Eye (tissue), 1 donor: ENCODE measurements around the gene CTNNA1.

Experiments used
- DNase-seq: peaks from one replicate; pipeline ENCODE4 v3.0.0-alpha.2; 2015

Gene CTNNA1

GRCh38 chr5:138954257-138955012 lies 201.2 kb downstream of the CTNNA1 start:
- DNase-seq, result no peak

- peak; percentile 73 for DNase-seq
Observed at GRCh38 chr5:138955013-138955660, 201.9 kb downstream of the CTNNA1 start.

GRCh38 chr5:138955671-138956295 lies 202.6 kb downstream of the CTNNA1 start:
- no peak for DNase-seq

GRCh38 chr5:138956801-138957200 lies 203.6 kb downstream of the CTNNA1 start:
- no peak for DNase-seq

DNA sequence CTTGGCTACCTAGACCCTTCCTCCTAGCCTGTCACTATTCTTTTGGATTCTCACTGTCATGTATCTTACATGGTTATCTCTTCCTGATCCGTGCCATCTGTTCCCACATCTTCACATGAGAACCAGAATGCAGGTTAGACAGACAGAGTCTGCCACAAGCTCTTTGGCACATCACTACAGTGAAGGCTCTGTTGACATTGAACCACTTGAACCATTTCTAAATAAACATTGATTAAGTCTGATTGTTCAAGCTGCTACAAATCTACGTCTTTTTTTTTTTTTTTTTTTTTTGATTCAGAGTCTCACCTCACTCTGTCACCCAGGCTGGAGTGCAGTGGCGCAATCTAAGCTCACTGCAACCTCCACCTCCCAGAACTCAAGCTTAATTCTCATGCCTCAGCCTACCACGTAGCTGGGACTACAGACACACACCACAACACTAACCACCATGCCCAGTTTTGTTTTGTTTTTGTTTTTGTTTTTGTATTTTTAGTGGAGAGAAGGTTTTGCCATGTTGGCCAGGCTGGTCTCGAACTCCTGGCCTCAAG lies 207.0 kb downstream of the CTNNA1 start:
- DNase-seq, result no peak

- DNase-seq, result no peak
Observed at GRCh38 chr5:138961221-138961620, 208.0 kb downstream of the CTNNA1 start.

- DNase-seq, result no peak
Observed at GRCh38 chr5:138961729-138962128, 208.5 kb downstream of the CTNNA1 start.

DNA sequence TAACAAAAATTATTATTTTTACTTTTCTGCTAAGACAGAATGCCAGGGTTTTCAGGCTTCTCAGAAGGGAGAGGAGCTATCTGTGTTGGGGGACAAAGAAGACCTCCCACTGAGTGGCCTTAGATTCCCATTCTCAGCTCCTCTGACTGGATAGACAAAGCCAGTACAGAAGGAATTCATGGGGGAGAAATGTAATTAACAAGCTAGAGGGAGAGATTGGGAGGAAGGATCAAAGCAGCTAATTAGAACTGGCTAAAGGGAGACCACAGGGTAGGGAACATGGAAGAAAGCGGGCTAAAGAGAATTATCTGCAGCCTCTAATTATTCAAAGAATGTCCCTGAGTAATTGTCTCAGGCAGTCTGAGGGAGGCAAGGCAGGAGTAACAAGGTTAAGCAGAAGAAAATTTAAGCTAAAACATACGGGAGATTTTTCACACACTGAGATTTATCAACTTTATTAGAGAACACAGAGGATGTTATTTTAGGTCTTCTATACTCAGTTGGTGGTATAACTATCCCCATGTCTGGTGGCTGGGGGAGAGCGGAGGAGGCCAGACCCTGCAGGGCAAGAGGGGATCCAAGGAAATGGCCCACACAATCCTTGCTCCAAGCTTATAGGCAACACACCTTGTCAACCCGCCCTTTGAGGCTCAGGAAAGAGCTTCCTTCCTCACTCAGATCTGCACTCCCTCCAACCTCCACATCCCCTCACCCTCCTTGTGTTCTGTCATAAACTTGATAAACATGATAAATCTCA lies 209.6 kb downstream of the CTNNA1 start:
- DNase-seq, result peak; percentile 80

GRCh38 chr5:138963763-138964371 lies 210.6 kb downstream of the CTNNA1 start:
- peak; percentile 46 for DNase-seq

DNA sequence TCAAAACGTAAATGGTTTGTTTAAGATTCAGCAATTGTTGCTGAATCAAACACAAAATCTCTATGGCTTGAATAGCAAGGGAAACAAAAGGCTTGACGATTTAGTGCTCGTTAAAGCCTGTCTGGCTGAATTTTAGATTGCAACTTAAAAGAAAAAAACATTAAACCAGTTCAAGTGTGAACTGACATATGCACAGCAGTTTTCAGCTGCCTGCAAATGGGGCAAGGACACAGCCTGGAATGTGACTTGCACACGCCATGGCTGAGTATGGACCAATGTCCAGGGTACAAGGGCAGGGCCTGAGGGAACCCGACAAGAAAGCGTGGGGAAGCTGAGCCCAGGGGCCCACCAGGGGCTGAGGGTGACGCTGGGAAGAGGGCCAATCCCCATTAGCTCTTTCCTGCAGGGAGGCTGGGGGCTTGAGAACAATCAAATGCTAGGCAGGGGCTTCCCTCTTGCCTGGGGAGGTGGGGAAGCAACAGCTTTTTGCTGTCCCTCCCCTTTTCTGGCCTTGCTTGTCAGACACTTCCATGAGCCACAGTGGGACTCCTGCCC lies 211.5 kb downstream of the CTNNA1 start:
- DNase-seq, result peak; percentile 77

DNA sequence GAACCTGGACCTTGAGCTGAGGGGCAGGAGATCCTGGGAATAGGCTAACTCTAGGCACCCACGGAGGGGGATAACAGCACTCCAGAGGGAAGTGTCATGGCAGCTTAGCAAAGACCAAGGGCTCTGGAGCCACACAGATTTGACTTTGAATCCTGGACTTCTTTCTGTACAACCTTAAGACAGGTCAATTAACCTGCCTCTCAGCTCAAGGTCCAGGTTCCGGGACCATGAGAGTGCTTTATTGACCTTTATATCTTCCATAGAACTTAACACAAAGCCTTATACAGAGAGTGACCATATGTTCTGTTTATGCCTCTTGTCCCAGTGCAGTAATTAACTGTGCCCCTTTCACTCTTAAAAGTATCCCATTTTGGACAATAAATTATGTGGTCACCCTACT lies 212.4 kb downstream of the CTNNA1 start:
- DNase-seq, result no peak

DNA sequence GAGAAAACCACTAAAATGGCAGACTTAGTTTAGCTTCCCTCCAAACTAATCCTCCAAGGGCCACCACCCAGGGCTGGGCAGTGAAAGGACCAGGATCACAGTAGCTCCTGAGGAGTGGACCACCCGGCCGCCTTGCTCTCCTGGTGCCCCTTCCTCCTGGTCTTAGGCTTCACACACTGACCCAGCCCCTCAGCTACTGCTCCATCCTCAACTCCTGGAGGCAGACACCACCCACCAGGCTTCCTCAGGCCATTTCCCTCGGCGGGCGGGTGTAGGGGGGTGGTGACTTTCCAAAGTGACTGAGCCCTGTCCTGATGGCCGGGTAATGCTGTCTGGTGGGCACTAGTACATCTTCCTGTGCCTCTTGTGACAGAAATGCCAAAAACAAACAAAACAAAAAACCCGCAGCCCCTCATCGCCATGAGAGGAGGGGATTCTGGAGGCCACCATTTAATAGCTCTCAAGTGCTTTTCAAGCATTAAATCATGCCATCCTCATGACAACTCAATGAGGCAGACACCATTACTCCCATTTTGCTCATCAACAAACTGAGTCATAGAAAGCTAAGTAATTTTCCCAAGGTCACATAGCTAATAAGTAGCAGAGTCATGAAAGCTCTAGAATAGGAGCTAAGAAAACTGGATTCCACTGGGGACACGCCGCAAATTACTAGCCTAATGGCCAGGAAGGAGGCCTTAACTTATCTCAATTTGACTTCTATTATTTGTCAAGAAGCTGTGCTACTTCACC lies 213.2 kb downstream of the CTNNA1 start:
- DNase-seq, result no peak

GRCh38 chr5:138967791-138968448 lies 214.7 kb downstream of the CTNNA1 start:
- peak; percentile 27 for DNase-seq

DNA sequence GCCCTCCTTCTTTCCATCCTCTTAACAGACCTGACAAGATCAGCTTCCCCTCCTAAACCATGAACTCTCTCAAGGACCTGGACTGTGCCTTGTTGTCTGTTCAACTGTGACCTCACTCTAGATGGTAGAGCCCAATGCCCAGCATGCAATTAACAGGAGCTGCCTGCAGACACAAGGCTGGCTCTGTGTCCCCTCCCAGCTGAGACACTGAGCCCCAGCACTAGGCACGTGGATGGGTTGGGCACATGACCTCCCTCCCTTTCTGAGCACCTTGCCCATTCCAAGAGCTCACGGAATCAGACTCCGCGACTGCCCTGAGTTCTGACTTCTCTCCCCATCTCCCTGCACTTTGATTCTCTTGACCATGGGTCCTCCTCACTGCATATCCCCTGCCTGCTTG lies 215.4 kb downstream of the CTNNA1 start:
- DNase-seq, result peak; percentile 44

DNA sequence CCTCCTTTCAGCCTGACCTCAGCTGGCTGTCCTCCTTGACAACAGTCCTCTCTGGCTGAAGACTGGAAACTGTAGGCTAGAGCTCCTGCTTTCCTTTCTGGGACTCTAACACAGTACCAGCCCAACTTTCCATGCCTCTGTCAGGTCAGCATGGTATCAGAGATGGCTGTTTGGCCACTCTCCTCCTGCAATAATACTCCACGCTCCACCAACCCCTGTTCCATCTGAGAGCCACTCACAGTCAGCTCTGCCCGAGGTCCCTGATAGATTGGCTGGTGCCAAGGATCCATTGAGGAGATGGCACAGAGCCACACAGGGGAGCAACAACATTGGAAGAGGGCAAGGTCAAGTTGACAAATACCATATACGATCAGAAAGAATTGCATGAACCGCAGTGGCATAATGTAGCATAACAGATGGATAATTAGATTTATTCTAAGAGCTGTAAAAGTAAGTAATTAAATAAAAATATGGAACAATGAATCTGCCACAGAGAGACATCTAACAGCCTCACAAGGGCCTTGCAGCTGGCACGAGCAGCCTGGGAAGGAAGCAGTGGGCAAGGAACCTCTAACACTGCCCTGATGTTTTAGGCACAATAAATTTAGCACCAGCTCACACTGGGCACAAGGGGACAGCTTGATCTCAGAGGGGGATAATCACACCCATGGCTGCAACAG lies 216.2 kb downstream of the CTNNA1 start:
- DNase-seq, result no peak

DNA sequence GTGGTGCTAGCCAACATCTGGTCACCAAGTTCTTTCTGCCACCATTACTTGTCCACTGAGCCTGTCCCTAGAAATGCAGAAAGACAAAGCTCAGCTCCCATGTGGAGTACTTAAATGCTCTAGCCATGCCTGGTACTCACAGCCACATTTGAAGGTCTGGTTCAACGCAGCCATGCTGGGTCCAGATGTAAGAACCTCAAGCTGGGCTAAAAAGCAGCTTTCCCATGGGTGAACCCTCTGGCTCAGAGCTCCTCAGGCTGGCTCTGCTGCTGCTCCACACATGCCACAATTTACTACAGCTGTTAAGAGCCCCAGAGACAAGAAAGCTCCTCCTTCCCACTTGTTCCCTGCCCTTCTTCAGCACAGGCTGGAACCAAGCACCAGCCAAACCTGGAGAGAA lies 219.0 kb downstream of the CTNNA1 start:
- peak; percentile 26 for DNase-seq

- DNase-seq, result no peak
Observed at GRCh38 chr5:138972836-138973235, 219.6 kb downstream of the CTNNA1 start.

DNA sequence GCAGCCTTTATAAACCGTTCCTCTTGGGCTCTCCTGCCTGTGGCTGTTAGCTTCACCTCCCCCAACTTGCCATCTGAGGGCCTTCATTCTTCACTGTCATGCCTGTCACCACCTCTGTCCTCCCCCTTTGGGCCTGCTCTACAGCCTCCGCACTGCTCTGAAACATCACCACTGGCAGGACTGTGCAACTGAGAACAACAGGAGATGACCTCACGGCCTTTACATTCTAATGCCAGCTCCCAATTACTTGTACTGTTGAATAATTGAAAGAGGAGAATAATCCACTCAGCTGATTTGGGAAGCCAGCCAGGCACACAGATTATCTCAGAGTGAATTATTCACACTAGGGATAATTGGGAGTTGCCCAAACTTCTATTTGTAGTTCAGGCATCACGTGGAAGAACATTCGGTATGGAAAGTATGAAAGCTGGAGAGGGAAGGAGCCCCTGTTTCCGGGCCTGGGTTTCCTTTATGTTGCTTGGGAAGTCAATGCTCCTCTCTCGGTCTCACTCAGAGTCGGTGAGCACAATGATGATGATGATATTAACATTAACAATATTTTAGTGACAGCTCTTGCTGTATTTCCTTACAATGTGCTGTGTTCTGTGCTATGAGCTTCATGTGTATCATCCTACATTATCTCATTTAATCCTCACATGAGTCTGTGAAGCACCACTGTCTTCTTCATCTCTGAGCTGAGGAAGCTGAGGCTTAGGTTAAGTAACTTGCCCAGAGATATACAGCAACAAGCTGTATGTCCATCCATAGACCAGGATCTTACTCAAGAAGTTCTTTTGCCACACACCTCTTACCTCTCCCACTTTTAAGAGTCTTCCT lies 221.2 kb downstream of the CTNNA1 start:
- peak; percentile 87 for DNase-seq

GRCh38 chr5:138975098-138975847 lies 222.0 kb downstream of the CTNNA1 start:
- peak; percentile 47 for DNase-seq
